Measurements from ENCODE around the gene SORBS1. TPM values are rescaled to one million over a fixed set of nuclear protein-coding genes. Genes with fewer than 3 reads are reported as not detected.

The SORBS1 gene
- polyA plus RNA-seq, 1 donor from 2014 or later = 39.5 TPM

DNA sequence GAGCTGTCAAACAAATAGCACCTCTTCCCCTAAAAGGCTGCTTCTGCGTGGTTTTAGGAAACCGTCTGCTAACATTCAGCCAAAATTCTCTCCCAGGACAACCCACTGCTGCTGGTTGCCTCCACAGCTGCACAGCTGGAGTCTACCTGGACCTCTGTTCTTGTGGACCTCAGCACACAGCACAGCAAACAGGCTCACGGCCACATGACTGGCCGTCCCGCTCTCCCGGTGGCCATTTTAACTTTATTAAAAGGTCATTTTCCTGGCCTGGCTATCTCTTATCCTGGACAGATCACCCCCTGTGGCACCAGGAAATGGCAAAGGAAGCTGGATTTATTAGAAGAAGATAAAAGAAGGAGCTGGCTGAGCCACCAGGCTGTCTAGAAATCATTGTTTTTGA lies 27.6 kb downstream of the SORBS1 start:
- Histone ChIP-seq H3K27me3 (ENCODE audit: insufficient read depth, low read depth, low read length) (no peaks in the 10 kb centered on the region), H3K27ac (ENCODE audit: low read length) (no peak overlapping the region), H3K4me3 (ENCODE audit: low read length) (no peak overlapping the region), H3K36me3 (ENCODE audit: insufficient read depth, low read length) (no peaks in the 10 kb centered on the region), H3F3A (ENCODE audit: insufficient read depth, low read length, poor library complexity, severe bottlenecking) (no peaks in the 10 kb centered on the region), H2AFZ (ENCODE audit: low read depth, low read length) (no peak overlapping the region), H3K9me3 (ENCODE audit: low read length) (no peaks in the 10 kb centered on the region), H3K9me2 (ENCODE audit: insufficient read depth, low read length) (no peaks in the 10 kb centered on the region), H3K4me2 (ENCODE audit: low read length) (no peak overlapping the region), H3K9ac (ENCODE audit: low read length) (no peak overlapping the region), H4K20me1 (ENCODE audit: insufficient read depth) (no peaks in the 10 kb centered on the region), H3K79me2 (replicated peaks; ENCODE audit: insufficient read depth, low read length) (no peaks in the 10 kb centered on the region)
- TF ChIP-seq TAF1 (IDR thresholded peaks at IDR 0.05; ENCODE audit: low read depth) = no peak
- TF ChIP-seq RAD21 (conservative IDR thresholded peaks at IDR 0.05) = no peak
- TF ChIP-seq EZH2 (IDR thresholded peaks at IDR 0.05; ENCODE audit: borderline replicate concordance, insufficient read depth, low read length, poor library complexity, severe bottlenecking) = no peak
- TF ChIP-seq MXI1 (conservative IDR thresholded peaks at IDR 0.05; ENCODE audit: poor library complexity, severe bottlenecking) = no peak
- TF ChIP-seq, protein P1, sequence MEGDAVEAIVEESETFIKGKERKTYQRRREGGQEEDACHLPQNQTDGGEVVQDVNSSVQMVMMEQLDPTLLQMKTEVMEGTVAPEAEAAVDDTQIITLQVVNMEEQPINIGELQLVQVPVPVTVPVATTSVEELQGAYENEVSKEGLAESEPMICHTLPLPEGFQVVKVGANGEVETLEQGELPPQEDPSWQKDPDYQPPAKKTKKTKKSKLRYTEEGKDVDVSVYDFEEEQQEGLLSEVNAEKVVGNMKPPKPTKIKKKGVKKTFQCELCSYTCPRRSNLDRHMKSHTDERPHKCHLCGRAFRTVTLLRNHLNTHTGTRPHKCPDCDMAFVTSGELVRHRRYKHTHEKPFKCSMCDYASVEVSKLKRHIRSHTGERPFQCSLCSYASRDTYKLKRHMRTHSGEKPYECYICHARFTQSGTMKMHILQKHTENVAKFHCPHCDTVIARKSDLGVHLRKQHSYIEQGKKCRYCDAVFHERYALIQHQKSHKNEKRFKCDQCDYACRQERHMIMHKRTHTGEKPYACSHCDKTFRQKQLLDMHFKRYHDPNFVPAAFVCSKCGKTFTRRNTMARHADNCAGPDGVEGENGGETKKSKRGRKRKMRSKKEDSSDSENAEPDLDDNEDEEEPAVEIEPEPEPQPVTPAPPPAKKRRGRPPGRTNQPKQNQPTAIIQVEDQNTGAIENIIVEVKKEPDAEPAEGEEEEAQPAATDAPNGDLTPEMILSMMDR (IDR thresholded peaks at IDR 0.05; ENCODE audit: poor library complexity, severe bottlenecking) = no peak
- TF ChIP-seq EP300 (conservative IDR thresholded peaks at IDR 0.05; ENCODE audit: poor library complexity, severe bottlenecking) = no peak
- no peak for TF ChIP-seq POLR2AphosphoS5 (IDR thresholded peaks at IDR 0.05)
- TF ChIP-seq REST (IDR thresholded peaks at IDR 0.05; ENCODE audit: borderline replicate concordance) = no peak
- TF ChIP-seq SMC3 (conservative IDR thresholded peaks at IDR 0.05; ENCODE audit: poor library complexity) = no peak

DNA sequence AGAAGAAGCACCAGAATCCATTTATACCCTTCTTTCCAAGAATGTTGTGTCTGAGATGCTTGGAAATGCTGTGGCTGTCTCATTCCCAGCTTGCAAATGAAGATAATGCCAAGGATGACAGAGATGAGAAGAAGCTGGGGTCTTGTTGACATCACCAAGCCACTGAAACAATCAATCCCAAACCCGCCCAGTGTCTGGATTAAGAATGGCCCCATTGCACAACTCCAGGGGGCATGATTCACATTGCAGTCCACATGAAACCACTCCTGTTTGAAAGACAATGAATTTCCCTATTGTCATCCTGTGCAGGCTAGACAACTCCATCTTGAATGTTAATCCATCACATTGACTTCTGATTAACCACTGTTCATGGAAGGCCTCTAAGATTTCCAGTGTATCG lies 28.6 kb downstream of the SORBS1 start:
- Histone ChIP-seq H4K20me1 (ENCODE audit: insufficient read depth) (no peaks in the 10 kb centered on the region), H2AFZ (ENCODE audit: low read depth, low read length) (no peak overlapping the region), H3K4me2 (ENCODE audit: low read length) (no peak overlapping the region), H3K9me3 (ENCODE audit: low read length) (no peaks in the 10 kb centered on the region), H3K27ac (ENCODE audit: low read length) (no peak overlapping the region), H3K9me2 (ENCODE audit: insufficient read depth, low read length) (no peaks in the 10 kb centered on the region), H3F3A (ENCODE audit: insufficient read depth, low read length, poor library complexity, severe bottlenecking) (no peaks in the 10 kb centered on the region), H3K27me3 (ENCODE audit: insufficient read depth, low read depth, low read length) (no peaks in the 10 kb centered on the region), H3K4me3 (ENCODE audit: low read length) (no peak overlapping the region), H3K79me2 (replicated peaks; ENCODE audit: insufficient read depth, low read length) (no peaks in the 10 kb centered on the region), H3K9ac (ENCODE audit: low read length) (no peak overlapping the region), H3K36me3 (ENCODE audit: insufficient read depth, low read length) (no peaks in the 10 kb centered on the region)
- TF ChIP-seq, protein P1 (IDR thresholded peaks at IDR 0.05; ENCODE audit: poor library complexity, severe bottlenecking) = no peak
- TF ChIP-seq EZH2 (IDR thresholded peaks at IDR 0.05; ENCODE audit: borderline replicate concordance, insufficient read depth, low read length, poor library complexity, severe bottlenecking) = no peak
- no peak for TF ChIP-seq REST (IDR thresholded peaks at IDR 0.05; ENCODE audit: borderline replicate concordance)
- no peak for TF ChIP-seq TAF1 (IDR thresholded peaks at IDR 0.05; ENCODE audit: low read depth)
- no peak for TF ChIP-seq MXI1 (conservative IDR thresholded peaks at IDR 0.05; ENCODE audit: poor library complexity, severe bottlenecking)
- no peak for TF ChIP-seq SMC3 (conservative IDR thresholded peaks at IDR 0.05; ENCODE audit: poor library complexity)
- TF ChIP-seq EP300 (conservative IDR thresholded peaks at IDR 0.05; ENCODE audit: poor library complexity, severe bottlenecking) = no peak
- no peak for TF ChIP-seq RAD21 (conservative IDR thresholded peaks at IDR 0.05)
- TF ChIP-seq POLR2AphosphoS5 (IDR thresholded peaks at IDR 0.05) = no peak

All from neural cell (in vitro differentiated cells).